Neuron (in vitro differentiated cells): ENCODE data around the gene INSYN1.
"Not testable (repeated sequence)": the region's sequence is repeated elsewhere in the genome, so short reads cannot be mapped to it uniquely, and the experiment has no call there.

Source experiments
- H2AFZ ChIP-seq: one replicate; pipeline ENCODE4 v1.6.1; 2013; ENCODE audit warnings: low read depth, mild to moderate bottlenecking, inconsistent platforms, low read length, moderate library complexity
- H3K27me3 ChIP-seq: one replicate; pipeline ENCODE4 v1.6.1; 2013; ENCODE audit warnings: low read length; ENCODE audit not compliant: insufficient read depth
- H3K36me3 ChIP-seq: one replicate; pipeline ENCODE4 v1.6.1; 2013; ENCODE audit warnings: low read length; ENCODE audit not compliant: insufficient read depth
- H3K4me1 ChIP-seq: one replicate; pipeline ENCODE4 v1.6.1; 2013; ENCODE audit warnings: low read length; ENCODE audit not compliant: insufficient read depth
- H3K4me3 ChIP-seq: 2 replicates; pipeline ENCODE4 v1.5.1; 2013; ENCODE audit warnings: mild to moderate bottlenecking, low read length, moderate library complexity
- H3K9me3 ChIP-seq: one replicate; pipeline ENCODE4 v1.6.1; 2013; ENCODE audit warnings: low read length

INSYN1 gene, protein sequence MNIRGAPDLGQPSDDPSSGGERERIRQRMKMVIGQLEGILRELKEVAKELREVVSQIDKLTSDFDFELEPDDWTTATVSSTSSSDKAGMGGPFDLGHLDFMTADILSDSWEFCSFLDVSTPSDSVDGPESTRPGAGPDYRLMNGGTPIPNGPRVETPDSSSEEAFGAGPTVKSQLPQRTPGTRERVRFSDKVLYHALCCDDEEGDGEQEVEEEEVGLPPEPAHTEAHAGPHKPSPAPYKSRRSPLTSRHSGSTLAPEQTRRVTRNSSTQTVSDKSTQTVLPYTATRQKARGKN

DNA sequence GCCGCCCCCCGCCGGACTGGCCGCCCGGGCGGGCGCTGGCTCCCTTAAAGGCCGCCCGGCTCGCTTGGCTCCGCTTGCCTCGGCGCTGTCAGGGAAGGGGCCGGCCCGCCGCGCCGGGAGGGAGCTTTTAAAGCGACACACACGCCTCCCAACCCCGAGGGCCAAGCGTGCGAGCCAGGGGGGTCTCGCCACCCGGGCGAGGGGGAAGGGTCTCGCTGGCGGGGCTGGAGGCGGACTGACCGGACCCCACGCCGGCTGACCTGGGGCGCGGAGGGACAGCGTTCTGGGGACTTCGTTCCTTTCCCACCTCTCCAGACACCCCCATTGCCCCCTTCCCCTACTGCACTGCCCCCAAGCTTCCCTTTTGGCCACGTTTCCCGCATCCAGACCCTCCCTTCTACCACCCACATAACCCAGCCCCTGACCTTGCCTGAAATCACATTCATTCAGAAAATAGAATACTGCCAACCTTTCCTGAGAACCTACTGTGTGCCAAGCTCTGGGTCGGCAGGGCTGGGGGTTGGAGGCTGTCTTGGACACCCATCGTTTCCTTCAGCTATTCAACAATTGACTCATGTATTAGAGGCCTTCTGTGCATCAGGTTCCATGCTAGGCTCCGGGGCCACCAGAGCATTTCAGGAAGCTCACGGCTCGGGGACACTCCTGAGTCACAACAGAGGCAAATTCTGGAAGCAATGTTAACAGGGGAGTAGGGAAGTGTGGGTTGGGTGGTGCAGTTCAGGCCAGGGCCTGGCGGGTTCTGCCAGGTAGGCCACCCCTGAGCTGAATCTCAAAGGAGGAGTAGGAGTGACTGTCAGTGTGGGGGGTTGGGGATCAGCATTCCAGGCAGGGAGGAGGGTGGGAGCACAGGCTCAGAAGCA is at the start of gene INSYN1:
Gene INSYN1 (minus strand): TSS at position 102 of the 881 bp plus-strand sequence. CDS start 2,221 bp downstream, outside the sequence.
- peak within 1 kb of the TSS; percentile 87 for H2AFZ ChIP-seq
- peaks cover 10% of the 10 kb centered on the region for H3K27me3 ChIP-seq
- H3K4me3 ChIP-seq, result peak within 1 kb of the TSS; percentile 58

DNA sequence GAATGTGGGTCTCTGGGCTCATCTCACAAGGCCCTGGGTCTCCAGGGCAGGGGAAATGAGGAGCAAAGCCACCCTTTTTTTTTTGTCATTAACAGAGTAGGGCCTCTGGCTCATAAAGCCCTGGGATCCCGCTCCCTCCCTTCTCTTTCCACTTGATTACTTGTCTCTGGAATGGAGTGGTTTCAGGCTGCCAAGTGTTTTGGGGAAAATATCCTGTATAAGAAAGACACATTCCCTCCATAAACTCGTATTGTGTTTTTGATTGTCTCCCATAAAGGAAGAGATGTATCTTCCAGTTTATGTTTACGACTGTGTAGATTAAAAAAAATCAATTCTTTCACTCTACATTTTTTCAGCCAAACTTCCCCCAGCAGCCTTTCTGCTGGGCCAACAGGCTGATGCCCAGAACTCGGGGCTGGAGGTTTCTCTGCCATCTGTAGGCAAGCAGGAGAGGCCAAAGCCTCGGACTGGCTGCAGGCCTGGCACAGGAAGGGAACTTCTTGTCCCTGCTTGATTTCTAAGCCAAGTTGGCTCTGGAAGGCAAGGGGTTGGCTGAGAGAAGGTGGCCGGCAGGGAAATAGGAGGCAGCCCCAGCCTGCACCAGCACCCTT is 49.4 kb upstream of the INSYN1 start:
- Histone ChIP-seq H3K4me3 (no peak overlapping the region), H2AFZ (no peak overlapping the region), H3K36me3 (no peaks in the 10 kb centered on the region), H3K9me3 (no peaks in the 10 kb centered on the region), H3K27me3 (peaks cover 18% of the 10 kb centered on the region), H3K4me1 (peaks cover 13% of the 10 kb centered on the region)

More for the DNA sequence above, at the start of gene INSYN1:
- Histone ChIP-seq H3K9me3 (no peaks in the 10 kb centered on the region), H3K4me1 (peaks cover 20% of the 10 kb centered on the region), H3K36me3 (no peaks in the 10 kb centered on the region)

DNA sequence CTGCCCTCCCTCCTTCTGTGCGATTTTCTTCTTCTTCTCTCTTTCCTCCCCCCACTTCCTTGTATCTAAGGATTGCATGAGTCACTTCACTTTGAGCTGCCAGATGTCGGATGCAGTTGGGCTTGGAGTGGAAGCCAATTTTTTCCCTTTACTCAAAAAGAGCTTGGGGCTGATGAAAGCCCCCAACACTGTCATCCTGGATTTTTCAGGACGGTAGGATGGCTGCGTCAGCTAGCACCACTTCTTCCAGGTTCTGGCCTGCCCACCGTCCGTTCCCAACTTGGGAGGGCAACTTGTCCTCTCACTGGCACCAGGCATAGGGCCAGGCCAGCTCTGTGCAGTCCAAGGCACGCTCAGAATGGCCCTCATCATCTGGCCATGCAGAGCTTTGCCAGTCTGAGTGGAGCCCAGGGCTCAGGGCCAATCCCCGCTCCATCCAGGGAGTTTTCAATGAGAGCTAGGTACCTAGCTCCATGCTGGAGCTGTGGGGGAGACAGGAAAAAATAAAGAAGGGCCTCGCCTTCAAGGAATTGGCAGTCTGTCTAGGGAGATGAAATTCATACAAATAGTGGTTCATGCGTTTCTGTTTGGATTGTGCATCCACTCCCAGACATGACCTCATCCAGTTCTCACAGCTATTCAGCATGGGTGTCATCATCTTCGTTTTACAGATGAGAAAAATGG is 47.7 kb upstream of the INSYN1 start:
- no peaks in the 10 kb centered on the region for H3K36me3 ChIP-seq
- H2AFZ ChIP-seq, result no peak overlapping the region
- H3K4me1 ChIP-seq, result peaks cover 7% of the 10 kb centered on the region
- H3K9me3 ChIP-seq, result no peaks in the 10 kb centered on the region
- H3K27me3 ChIP-seq, result peaks cover 18% of the 10 kb centered on the region
- H3K4me3 ChIP-seq, result no peak overlapping the region

DNA sequence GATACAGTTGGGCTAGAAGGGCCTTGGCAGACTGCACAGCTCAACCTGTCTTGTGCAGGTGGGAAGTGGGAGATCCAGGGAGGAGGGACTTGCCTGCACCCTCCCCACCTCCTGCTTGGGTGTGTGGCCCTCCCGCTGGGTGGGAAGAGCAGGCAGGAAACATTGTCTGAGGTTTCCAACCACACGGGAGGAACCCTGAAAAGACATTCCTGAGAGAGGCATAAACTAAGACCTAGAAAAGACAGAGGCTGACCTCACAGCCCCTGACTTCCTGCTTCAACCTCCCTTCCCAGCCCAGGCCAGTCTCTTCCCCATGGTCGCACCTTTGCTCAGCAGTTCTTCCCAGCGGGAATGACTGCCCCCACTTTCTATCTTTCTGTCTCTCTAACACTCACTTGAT is 46.3 kb upstream of the INSYN1 start:
- Histone ChIP-seq H3K36me3 (no peaks in the 10 kb centered on the region), H3K9me3 (no peaks in the 10 kb centered on the region), H3K27me3 (peaks cover 18% of the 10 kb centered on the region), H3K4me3 (no peak overlapping the region), H3K4me1 (peaks cover 1% of the 10 kb centered on the region), H2AFZ (no peak overlapping the region)

DNA sequence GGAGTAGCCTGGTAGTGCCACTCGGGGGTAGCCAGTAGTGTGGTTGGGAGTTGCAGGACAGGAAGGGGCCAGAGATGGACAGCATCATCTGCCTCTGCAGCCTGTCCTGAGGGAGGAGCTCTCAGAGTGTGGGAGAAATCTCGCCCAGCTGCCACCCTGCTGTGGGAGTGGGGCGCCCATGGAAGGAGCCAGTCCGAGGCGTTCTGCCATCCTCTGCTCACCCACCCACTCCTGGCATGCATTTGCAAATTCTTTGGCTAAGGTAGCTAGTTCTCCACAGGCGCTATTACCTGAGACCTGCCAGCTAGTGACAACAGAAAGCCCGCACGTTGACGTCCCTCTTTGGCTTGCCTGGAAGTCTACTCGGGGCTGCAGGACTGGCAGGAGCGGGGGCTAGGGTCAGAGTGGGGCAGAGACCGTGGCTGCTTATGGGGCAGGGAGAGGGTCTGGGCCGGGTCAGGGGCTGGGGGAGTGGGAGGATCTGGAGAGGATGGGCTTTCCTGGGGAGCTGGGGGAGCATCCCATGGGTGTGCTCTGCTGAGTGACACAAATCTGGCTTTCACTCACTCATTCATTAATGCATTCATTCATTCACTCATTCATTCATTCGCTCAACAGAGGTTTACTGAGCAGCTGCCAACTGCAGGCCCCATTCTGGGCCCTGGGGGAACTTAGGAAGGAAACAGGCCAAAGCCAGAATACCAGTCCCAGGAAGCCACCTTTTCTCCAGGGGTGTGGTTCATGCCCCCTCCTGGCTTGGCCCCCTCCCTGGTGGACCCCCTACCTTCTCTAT is 44.4 kb upstream of the INSYN1 start:
- no peak overlapping the region for H2AFZ ChIP-seq

DNA sequence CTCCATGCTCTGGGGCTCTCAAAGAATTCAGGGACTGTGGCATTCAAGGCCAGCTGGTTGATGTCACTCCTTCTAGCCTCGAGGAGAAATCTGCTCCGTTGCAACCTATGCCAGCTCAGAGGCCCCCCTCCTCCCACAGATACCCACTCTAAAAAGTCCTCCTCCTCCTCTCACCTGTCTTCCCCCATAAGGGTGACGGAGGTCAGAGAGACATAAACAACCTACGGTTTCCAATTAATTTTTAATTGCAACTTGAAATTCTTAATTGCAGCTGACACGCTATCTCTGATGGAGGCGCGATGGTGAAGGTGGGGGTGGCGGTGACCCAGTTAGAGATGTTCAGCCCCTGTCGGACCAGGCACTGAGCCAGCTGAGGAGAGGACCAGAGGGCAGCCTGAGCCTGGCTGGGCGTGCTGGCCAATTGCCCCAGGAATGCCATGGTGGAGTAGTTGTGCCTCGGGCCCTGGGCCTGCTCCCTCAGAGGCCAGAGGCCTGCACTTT is 43.2 kb upstream of the INSYN1 start:
- Histone ChIP-seq H3K4me1 (no peaks in the 10 kb centered on the region), H3K27me3 (peaks cover 14% of the 10 kb centered on the region), H3K9me3 (no peaks in the 10 kb centered on the region), H3K4me3 (no peak overlapping the region), H3K36me3 (no peaks in the 10 kb centered on the region), H2AFZ (no peak overlapping the region)

More for the DNA sequence above, 44.4 kb upstream of the INSYN1 start:
- no peaks in the 10 kb centered on the region for H3K4me1 ChIP-seq
- no peaks in the 10 kb centered on the region for H3K36me3 ChIP-seq
- H3K9me3 ChIP-seq, result no peaks in the 10 kb centered on the region
- H3K4me3 ChIP-seq, result no peak overlapping the region
- peaks cover 14% of the 10 kb centered on the region for H3K27me3 ChIP-seq

DNA sequence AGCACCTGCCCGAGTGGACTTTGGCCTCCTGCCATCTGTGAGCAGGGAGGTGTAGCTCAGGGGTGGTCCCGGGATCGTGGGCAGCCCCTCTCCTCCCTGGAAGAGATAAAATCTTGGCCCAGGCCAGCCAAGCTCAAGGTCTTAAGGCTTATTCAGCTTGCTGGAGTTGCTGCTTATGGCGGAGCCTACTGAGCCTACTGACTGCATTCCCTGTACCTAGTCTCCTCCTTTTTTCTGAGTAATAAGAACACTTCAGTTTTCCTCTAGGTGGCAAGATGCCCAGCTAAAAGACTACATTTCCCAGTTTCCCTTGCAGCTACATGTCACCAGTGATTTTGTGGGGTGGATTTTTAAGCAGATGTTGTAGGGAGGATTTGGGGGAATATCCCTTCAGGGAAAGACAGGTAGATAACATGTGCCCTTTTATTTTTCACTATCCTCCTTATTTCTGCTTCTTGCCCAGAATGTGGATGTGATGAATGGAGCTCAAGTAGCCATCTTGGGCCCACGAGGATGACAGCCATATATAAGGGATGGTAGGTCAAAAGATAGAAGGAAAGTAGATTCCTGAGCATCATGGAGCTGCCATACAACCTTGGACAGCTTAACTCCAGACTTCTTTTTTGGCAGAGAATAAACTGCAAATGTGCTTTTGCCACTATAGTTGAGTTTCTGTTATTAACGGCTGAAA is 41.4 kb upstream of the INSYN1 start:
- Histone ChIP-seq H3K27me3 (peaks cover 1% of the 10 kb centered on the region), H3K4me3 (no peak overlapping the region), H3K9me3 (no peaks in the 10 kb centered on the region), H3K36me3 (no peaks in the 10 kb centered on the region), H3K4me1 (no peaks in the 10 kb centered on the region), H2AFZ (no peak overlapping the region)

DNA sequence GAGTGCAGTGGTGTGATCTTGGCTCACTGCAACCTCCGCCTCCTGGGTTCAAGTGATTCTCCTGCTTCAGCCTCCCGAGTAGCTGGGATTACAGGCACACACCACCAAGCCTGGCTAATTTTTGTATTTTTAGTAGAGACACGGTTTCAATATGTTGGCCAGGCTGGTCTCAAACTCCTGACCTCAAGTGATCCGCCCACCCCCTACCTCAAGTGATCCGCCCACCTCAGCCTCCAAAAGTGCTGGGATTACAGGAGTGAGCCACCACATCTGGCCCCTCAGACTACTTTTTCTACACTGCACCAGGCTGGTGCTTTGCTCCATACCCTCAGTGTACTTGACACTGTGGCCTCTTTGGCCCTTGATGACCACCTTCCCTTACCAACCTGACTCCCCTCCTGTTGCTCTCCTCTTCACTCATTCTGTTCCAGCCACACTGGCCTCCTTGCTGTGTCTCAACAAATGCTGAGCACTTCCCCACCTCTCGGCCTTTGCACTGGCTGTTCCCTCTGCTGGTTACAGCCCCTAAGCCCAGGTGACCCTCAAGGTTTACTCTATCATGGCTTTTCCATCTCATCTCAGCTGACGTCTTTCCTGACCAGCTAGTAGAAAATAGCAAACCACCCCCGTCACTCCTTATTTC is 39.9 kb upstream of the INSYN1 start:
- H3K9me3 ChIP-seq, H3K36me3 ChIP-seq, H2AFZ ChIP-seq, H3K27me3 ChIP-seq, H3K4me3 ChIP-seq, H3K4me1 ChIP-seq: not testable (repeated sequence)

DNA sequence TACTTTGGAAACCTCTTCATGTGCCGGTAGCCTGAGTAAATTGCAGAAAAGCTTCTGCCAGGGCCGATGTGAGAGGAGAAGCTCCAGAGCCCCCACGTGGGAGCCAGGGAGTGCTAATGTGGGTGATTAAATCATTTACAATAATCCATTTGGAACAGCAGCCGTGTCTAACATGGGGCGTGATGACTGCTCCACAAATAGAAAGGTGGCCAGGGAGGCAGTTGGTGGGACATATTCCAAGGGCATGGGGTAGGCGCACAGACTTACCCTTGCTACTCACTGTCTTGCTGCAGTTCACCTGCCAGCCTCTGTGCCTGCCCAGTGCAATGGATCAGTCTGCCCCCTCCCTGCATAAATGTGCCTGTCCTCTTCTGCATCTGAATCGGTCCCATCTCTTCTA is 39.3 kb upstream of the INSYN1 start:
- H3K4me1 ChIP-seq, result peaks cover 3% of the 10 kb centered on the region
- no peak overlapping the region for H2AFZ ChIP-seq
- no peaks in the 10 kb centered on the region for H3K36me3 ChIP-seq
- no peaks in the 10 kb centered on the region for H3K27me3 ChIP-seq
- no peaks in the 10 kb centered on the region for H3K9me3 ChIP-seq
- no peak overlapping the region for H3K4me3 ChIP-seq

DNA sequence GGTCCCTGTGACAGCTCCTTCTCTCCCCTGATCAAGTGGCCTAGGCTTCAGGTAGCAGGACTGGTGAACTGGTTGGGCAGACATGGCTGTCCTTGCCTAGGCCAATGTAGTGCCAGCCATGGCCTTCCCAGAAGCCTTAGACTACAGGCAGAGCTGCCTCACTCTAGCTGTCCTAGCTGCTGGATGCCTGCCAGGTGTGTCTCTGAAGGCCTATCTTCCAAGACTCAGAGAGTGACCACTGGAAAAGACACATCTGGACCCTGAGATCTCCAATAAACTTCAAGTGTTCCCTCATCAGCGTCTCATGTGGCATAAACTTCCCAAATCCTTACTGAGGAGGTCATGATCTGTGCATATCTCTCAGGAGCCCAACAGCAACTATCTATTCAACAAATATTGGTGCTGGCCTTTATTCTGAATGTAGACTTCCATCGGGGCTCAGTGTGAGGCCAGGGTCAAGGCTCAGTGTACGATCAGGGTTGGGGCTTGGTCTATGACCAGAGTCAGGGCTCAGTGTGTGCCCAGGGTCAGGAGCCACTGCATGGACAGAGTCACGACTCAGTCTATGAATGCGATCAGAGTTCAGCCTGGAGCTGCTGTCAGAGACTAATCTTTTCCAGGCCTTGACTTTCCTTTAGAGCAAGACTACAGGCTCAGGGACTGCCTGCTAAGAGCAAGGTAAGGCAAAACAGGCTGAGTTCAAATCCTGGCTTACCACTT is 36.5 kb upstream of the INSYN1 start:
- Histone ChIP-seq H3K4me1 (peaks cover 30% of the 10 kb centered on the region), H3K36me3 (no peaks in the 10 kb centered on the region), H3K4me3 (no peak overlapping the region), H3K27me3 (no peaks in the 10 kb centered on the region), H2AFZ (no peak overlapping the region), H3K9me3 (no peaks in the 10 kb centered on the region)

DNA sequence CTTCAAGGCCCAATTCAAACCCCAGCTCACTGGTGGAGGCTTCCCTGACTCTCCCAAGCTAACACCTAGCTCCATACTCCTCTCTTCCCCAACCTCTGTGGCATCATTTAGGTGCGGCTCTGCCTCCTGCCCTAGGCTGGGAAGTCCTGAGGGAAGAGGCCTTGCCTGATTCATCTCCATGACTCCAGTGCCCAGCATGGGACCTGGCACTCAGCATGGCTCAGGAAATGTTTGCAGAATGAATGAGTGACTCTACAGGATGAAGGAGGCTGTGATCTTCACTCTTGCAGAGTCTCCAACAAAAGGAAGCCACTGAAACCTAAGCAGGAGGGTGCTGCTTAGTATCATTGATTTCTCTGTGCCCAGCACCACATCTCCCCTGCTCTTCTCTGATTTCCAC is 34.5 kb upstream of the INSYN1 start:
- no peaks in the 10 kb centered on the region for H3K36me3 ChIP-seq
- no peak overlapping the region for H2AFZ ChIP-seq
- H3K4me3 ChIP-seq, result no peak overlapping the region
- H3K9me3 ChIP-seq, result no peaks in the 10 kb centered on the region
- H3K4me1 ChIP-seq, result peaks cover 37% of the 10 kb centered on the region
- no peaks in the 10 kb centered on the region for H3K27me3 ChIP-seq
